DND-41 (cell line): ENCODE results near the gene S100A9.

Source experiments
- EZH2 ChIP-seq: IDR thresholded peaks from 3 replicates; pipeline ENCODE4 v1.6.1; 2012; ENCODE audit warnings: borderline replicate concordance, low read depth, mild to moderate bottlenecking, moderate library complexity, low read length, inconsistent platforms; ENCODE audit not compliant: severe bottlenecking
- TF ChIP-seq, protein P1 (sequence below): IDR thresholded peaks from 2 replicates; pipeline ENCODE4 v1.5.1; 2012; ENCODE audit warnings: borderline replicate concordance, low read length, moderate library complexity, mild to moderate bottlenecking; ENCODE audit not compliant: poor library complexity, severe bottlenecking; ENCODE audit errors: extremely low read depth

DNA sequence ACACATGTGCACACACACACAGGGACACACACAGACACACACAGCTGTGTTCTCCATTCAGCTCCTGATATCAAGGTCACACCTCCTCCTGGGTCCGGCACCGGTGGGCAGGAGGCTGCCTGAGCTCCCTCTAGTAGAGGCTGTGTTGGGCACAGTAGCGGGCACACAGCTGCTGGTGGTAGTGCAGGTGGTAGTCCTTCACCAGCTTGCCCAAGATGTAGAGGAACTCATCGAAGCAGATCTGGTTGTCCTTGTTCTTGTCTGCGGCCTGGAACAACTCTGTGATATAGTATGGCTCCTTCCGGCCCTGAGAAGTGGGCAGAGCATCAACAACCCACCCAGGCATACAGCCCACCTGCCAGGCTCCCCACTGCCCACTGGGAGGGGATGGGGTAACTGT is 38.8 kb downstream of the S100A9 start:
- TF ChIP-seq, protein P1, sequence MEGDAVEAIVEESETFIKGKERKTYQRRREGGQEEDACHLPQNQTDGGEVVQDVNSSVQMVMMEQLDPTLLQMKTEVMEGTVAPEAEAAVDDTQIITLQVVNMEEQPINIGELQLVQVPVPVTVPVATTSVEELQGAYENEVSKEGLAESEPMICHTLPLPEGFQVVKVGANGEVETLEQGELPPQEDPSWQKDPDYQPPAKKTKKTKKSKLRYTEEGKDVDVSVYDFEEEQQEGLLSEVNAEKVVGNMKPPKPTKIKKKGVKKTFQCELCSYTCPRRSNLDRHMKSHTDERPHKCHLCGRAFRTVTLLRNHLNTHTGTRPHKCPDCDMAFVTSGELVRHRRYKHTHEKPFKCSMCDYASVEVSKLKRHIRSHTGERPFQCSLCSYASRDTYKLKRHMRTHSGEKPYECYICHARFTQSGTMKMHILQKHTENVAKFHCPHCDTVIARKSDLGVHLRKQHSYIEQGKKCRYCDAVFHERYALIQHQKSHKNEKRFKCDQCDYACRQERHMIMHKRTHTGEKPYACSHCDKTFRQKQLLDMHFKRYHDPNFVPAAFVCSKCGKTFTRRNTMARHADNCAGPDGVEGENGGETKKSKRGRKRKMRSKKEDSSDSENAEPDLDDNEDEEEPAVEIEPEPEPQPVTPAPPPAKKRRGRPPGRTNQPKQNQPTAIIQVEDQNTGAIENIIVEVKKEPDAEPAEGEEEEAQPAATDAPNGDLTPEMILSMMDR, result no peak
- TF ChIP-seq EZH2, result no peak
